ENCODE results near the gene SEZ6. TPM values are rescaled to one million over a fixed set of nuclear protein-coding genes. Genes with fewer than 3 reads are reported as not detected.

SEZ6 gene
- total and polyA plus RNA-seq, 7 donors: 0.04 TPM; not detected in 6

- peak; percentile 84 for TF ChIP-seq CTCF (IDR thresholded peaks at IDR 0.05)
- WGBS, 3 donors: 34 to 39% (median 36%) methylated on average over 5 of the region's 5 CpGs
- ATAC-seq: no peak
- no peaks in the 10 kb centered on the region for H3K36me3 ChIP-seq (ENCODE audit: insufficient read depth in 1 of 2, low read depth in 1 of 2)
- peaks cover 9% of the 10 kb centered on the region for H3K4me1 ChIP-seq
- intact Hi-C loops (cut with DNase I): loop anchor here in 1 of 2 donors (5.0 kb wide), 1 partner anchor 616 kb away; the partner anchor contains the start of genes IFT20 and TNFAIP1
- no peaks in the 10 kb centered on the region for H3K27me3 ChIP-seq (ENCODE audit: insufficient read depth in 3 of 3, low read length in 2 of 3)
- no peak for DNase-seq
- H3K4me3 ChIP-seq: no peak overlapping the region
- no peaks in the 10 kb centered on the region for H3K9me3 ChIP-seq
- H3K27ac ChIP-seq: peak overlapping the region; percentile 98
Measured at GRCh38 chr17:28953444-28954118, 52.3 kb downstream of the SEZ6 start.

- H3K4me3 ChIP-seq: peak overlapping the region; percentile 72
- peak; percentile 78 to 83 (median 80) for ATAC-seq
- peak overlapping the region; percentile 98 for H3K27ac ChIP-seq
- intact Hi-C loops (cut with DNase I): loop anchor here in 1 of 2 donors (5.0 kb wide), 1 partner anchor 615 kb away; the partner anchor contains the start of genes IFT20 and TNFAIP1
- TF ChIP-seq CTCF (IDR thresholded peaks at IDR 0.05): no peak
- 4 to 5% (median 5%) methylated on average over 36 of the region's 36 CpGs for WGBS, 3 donors
- H3K9me3 ChIP-seq: no peaks in the 10 kb centered on the region
- no peaks in the 10 kb centered on the region for H3K36me3 ChIP-seq (ENCODE audit: insufficient read depth in 1 of 2, low read depth in 1 of 2)
- peak; percentile 96 to 97 for DNase-seq
- peaks cover 20% of the 10 kb centered on the region for H3K4me1 ChIP-seq
- no peaks in the 10 kb centered on the region for H3K27me3 ChIP-seq (ENCODE audit: insufficient read depth in 3 of 3, low read length in 2 of 3)
Measured at GRCh38 chr17:28951991-28952975, 53.5 kb downstream of the SEZ6 start.

- DNase-seq (peak; percentile 100), ATAC-seq (peak; percentile 81 to 85 (median 83))
- intact Hi-C loops (cut with DNase I): loop anchor here in 1 of 2 donors (5.0 kb wide), 1 partner anchor 614 kb away; the partner anchor contains the start of genes IFT20 and TNFAIP1
- H3K27me3 ChIP-seq (ENCODE audit: insufficient read depth in 3 of 3, low read length in 2 of 3): no peaks in the 10 kb centered on the region
- TF ChIP-seq CTCF (IDR thresholded peaks at IDR 0.05): no peak
- no peaks in the 10 kb centered on the region for H3K9me3 ChIP-seq
- H3K36me3 ChIP-seq (ENCODE audit: insufficient read depth in 1 of 2, low read depth in 1 of 2): no peaks in the 10 kb centered on the region
- peak within 1 kb of the TSS; percentile 98 for H3K27ac ChIP-seq
- 0% methylated on average over 29 to 51 of the region's 51 CpGs for WGBS, 3 donors
- peaks cover 28% of the 10 kb centered on the region for H3K4me1 ChIP-seq
- peak within 1 kb of the TSS; percentile 87 for H3K4me3 ChIP-seq
Measured at GRCh38 chr17:28951428-28951990, 54.3 kb downstream of the SEZ6 start, which contains the start of gene PHF12. Gene PHF12, minus strand, starts transcription at chr17:28951518. Its CDS starts 558 bp downstream, at chr17:28950960.

GRCh38 chr17:28950752-28951427 lies 54.9 kb downstream of the SEZ6 start:
- no peak for TF ChIP-seq CTCF (IDR thresholded peaks at IDR 0.05)
- H3K36me3 ChIP-seq (ENCODE audit: insufficient read depth in 1 of 2, low read depth in 1 of 2): no peaks in the 10 kb centered on the region
- H3K4me3 ChIP-seq: peak overlapping the region; percentile 87
- H3K9me3 ChIP-seq: no peaks in the 10 kb centered on the region
- ATAC-seq (peak in 1 of 4 donors; percentile 12), DNase-seq (peak in 1 of 2 donors; percentile 31)
- intact Hi-C loops (cut with DNase I): loop anchor here in 1 of 2 donors (5.0 kb wide), 1 partner anchor 614 kb away; the partner anchor contains the start of genes IFT20 and TNFAIP1
- H3K27ac ChIP-seq: peak overlapping the region; percentile 98
- WGBS, 3 donors: 0 to 1% (median 1%) methylated on average over 13 to 51 of the region's 51 CpGs
- H3K4me1 ChIP-seq: peaks cover 34% of the 10 kb centered on the region
- H3K27me3 ChIP-seq (ENCODE audit: insufficient read depth in 3 of 3, low read length in 2 of 3): no peaks in the 10 kb centered on the region
